Activated naive CD8-positive, alpha-beta T cell treated with anti-CD3 and anti-CD28 coated beads for 36 hours (primary cell): ENCODE results near the gene N4BP3. TPM values are rescaled to one million over a fixed set of nuclear protein-coding genes. Genes with fewer than 3 reads are reported as not detected.
A peak's percentile ranks its signal among the peaks of the same experiment; 100 is the strongest.

Source experiments
- DNase-seq: peaks from one replicate; pipeline ENCODE4 v3.0.0; 2021
- H3K27ac Mint-ChIP-seq: one replicate; pipeline ENCODE4 v1.8.0; 2022; ENCODE audit warnings: mild to moderate bottlenecking, moderate library complexity, mixed read lengths
- H3K27me3 Mint-ChIP-seq: one replicate; pipeline ENCODE4 v1.8.0; 2022; ENCODE audit warnings: mild to moderate bottlenecking, mixed read lengths
- H3K36me3 Mint-ChIP-seq: one replicate; pipeline ENCODE4 v1.8.0; 2021; ENCODE audit warnings: mild to moderate bottlenecking, mixed read lengths
- H3K4me1 Mint-ChIP-seq: one replicate; pipeline ENCODE4 v1.8.0; 2021; ENCODE audit warnings: mixed read lengths
- H3K4me3 Mint-ChIP-seq: one replicate; pipeline ENCODE4 v1.8.0; 2022; ENCODE audit warnings: mild to moderate bottlenecking, moderate library complexity, mixed read lengths
- H3K9me3 Mint-ChIP-seq: one replicate; pipeline ENCODE4 v1.8.0; 2022; ENCODE audit warnings: mixed read lengths
- total RNA-seq, 2 experiments: library from RNA; stranded (reverse); gene quantifications; one replicate each; pipeline ENCODE4 v1.2.3, GENCODE V29; 2021

Gene N4BP3
- total RNA-seq, 2 experiments from 2014 or later: 12.3 to 12.9 TPM

DNA sequence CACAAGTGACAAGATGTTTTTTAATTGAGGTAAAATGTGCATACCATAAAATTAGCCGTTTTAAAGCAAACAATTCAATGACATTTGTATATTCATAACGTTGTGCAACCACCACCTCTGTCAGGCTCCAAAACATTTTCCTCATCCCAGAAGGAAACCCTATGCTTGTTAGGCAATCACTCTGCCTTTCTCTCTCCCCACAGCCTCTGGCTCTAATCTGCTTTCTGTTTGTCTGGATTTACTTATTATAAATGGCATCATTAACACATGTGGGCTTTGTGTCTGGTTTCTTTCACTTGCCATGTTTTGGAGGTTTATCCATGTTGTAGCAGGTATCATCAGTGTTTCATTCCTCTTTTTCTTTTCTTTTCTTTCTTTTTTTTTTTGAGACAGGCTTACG lies 1.4 kb upstream of the N4BP3 start:
- Mint-ChIP-seq H3K9me3 (no peaks in the 10 kb centered on the region), H3K4me3 (no peak overlapping the region)

DNA sequence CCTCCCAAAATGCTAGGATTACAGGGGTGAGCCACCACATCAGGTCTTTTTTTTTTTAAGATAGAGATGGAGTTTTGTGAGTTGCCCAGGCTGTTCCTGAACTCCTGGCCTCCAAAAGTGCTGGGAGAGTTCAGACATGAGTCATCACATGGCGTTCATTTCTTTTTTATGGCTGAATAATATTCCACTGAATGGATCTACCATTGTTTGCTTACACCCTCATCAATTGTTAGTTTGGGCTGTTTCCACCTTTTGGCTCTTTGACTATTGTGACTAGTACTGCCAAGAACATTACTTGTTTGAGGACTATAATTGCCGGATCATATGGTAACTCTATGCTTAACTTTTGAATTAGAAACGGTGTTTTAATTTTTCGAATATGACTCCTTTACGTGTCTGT lies 787 bp upstream of the N4BP3 start:
- Mint-ChIP-seq H3K4me1 (peaks cover 27% of the 10 kb centered on the region), H3K4me3 (peak overlapping the region; percentile 81), H3K27me3 (no peaks in the 10 kb centered on the region), H3K9me3 (no peaks in the 10 kb centered on the region), H3K36me3 (peaks cover 13% of the 10 kb centered on the region), H3K27ac (peak overlapping the region; percentile 82)
- DNase-seq: no peak

More for the DNA sequence above, 1.4 kb upstream of the N4BP3 start:
- H3K36me3 Mint-ChIP-seq: peaks cover 13% of the 10 kb centered on the region
- H3K4me1 Mint-ChIP-seq: peaks cover 22% of the 10 kb centered on the region
- no peak for DNase-seq
- no peaks in the 10 kb centered on the region for H3K27me3 Mint-ChIP-seq
- no peak overlapping the region for H3K27ac Mint-ChIP-seq

DNA sequence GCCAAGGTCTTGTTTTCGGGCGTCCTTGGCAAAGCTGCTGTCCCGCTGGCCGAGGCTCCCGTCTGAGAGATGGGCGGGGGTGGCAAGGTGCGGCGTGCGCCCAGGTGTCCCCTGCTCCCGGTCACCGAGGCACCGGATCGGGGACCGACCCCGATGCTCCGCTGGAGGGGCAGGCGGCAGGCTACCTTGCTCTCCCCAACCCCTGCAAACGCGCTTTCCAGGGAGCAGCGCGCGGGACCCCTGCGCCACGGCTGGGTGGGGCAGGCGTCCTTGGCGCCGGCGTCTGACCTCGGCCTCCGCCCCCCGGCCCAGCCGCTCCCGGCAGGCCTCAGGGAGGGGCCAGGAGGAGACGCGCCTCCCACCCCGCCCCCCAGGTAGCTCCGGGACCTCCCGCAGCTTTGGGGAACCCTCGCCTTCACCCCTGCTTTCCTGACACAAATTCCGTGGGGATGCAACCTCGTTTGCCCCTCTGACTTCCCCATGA lies 551 bp downstream of the N4BP3 start:
- Mint-ChIP-seq H3K4me3 (peak overlapping the region; percentile 89), H3K4me1 (peaks cover 27% of the 10 kb centered on the region), H3K9me3 (no peaks in the 10 kb centered on the region), H3K27ac (peak overlapping the region; percentile 87), H3K36me3 (peaks cover 13% of the 10 kb centered on the region), H3K27me3 (no peaks in the 10 kb centered on the region)
- peak; percentile 53 for DNase-seq

DNA sequence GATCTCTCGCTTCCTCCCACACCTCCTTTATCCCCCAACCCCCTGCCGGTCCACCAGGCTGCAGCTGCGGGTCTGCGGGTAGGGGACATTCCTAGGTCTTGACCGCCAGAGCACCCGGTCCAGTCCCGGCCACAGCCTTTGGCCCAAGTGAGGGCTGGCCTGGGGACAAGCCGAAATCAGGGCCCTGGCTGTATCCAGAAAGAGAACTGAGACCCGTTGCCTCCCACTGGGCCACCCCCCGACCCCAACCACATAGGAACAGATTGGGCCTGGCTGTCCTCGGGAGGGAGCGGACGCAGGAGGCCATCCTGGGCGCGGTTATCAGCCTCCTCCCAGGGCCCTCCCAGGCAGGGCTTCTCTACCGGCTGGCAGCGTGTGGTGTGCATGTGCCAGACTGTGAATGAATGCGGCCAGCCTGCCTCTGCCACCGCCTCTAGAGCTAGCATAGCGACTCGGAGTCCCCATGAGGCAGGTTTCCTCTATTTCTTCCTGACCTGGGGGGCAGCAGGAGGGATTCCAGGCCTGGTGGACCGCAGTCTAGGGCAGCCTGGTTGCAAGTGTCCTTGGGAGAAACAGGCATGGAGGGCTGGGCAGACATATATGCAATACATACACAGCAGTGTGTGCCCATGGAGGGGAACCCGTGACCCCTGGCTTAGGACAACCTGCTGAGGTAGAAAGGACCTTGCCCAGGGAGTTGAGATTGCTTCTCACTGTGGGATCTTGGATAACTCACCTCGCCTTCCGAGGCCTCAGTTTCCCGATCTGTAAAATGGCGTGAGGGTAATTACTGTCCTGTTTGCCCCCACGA lies 1.2 kb downstream of the N4BP3 start:
- H3K4me3 Mint-ChIP-seq: peak overlapping the region; percentile 89
- peaks cover 13% of the 10 kb centered on the region for H3K36me3 Mint-ChIP-seq
- DNase-seq: peak; percentile 50
- no peaks in the 10 kb centered on the region for H3K27me3 Mint-ChIP-seq
- H3K27ac Mint-ChIP-seq: peak overlapping the region; percentile 87
- no peaks in the 10 kb centered on the region for H3K9me3 Mint-ChIP-seq
- peaks cover 27% of the 10 kb centered on the region for H3K4me1 Mint-ChIP-seq

DNA sequence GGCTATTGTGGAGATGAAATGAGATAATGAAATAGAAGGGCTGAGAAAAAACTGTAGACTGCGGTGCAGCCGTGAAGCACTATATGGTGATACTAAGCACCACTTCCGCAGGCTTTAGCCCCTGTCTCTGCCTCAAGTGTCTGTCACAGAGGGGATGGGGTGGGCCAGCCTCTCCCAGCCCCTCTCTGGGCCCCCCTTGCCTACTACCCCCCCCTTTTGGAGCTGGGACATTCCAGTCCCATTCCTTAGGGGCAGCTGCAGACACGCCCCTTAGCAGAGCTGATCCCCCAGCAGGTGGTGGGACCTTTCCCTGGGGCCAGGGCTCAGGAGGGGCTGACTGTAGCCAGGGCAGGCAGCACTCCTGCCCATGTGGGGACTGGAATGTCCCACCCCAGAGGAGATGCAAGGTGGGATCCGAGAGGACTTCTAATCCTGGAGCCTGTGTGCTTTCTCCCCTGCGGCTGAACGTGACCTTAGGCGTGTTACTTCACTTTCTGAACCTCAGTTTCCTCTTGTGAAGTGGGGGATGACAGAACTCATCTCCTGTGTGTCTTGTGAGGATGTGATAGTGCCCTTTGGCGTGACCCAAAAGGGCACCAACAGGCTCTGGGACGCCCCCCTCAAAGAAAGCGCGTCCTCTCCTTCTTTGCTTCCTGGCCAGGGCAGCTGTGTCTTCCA lies 1.9 kb downstream of the N4BP3 start:
- DNase-seq: peak; percentile 24
- Mint-ChIP-seq H3K27ac (peak overlapping the region; percentile 87), H3K4me3 (peak overlapping the region; percentile 89), H3K9me3 (no peaks in the 10 kb centered on the region), H3K27me3 (no peaks in the 10 kb centered on the region), H3K4me1 (peaks cover 27% of the 10 kb centered on the region), H3K36me3 (peaks cover 13% of the 10 kb centered on the region)

DNA sequence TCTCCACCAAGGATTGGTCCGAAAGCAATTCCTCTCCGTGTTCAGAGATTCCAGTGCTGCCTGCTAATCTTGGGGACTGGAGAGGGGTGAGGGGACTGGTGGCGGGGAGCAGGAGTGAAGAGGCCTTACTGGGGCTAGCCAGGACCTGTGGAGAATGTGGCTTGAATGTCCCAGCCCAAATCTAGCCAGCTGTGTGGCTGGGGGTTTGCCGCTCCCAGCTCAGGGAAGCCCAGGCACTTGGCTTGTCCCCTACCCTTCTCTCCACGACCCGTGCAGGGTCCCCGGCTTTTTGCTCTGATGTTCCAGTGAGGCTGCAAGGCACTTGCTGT lies 2.4 kb downstream of the N4BP3 start:
- H3K4me1 Mint-ChIP-seq: peaks cover 30% of the 10 kb centered on the region
- peak overlapping the region; percentile 89 for H3K4me3 Mint-ChIP-seq
- peak overlapping the region; percentile 87 for H3K27ac Mint-ChIP-seq
- H3K9me3 Mint-ChIP-seq: no peaks in the 10 kb centered on the region
- H3K27me3 Mint-ChIP-seq: no peaks in the 10 kb centered on the region
- no peak for DNase-seq
- H3K36me3 Mint-ChIP-seq: peaks cover 13% of the 10 kb centered on the region

DNA sequence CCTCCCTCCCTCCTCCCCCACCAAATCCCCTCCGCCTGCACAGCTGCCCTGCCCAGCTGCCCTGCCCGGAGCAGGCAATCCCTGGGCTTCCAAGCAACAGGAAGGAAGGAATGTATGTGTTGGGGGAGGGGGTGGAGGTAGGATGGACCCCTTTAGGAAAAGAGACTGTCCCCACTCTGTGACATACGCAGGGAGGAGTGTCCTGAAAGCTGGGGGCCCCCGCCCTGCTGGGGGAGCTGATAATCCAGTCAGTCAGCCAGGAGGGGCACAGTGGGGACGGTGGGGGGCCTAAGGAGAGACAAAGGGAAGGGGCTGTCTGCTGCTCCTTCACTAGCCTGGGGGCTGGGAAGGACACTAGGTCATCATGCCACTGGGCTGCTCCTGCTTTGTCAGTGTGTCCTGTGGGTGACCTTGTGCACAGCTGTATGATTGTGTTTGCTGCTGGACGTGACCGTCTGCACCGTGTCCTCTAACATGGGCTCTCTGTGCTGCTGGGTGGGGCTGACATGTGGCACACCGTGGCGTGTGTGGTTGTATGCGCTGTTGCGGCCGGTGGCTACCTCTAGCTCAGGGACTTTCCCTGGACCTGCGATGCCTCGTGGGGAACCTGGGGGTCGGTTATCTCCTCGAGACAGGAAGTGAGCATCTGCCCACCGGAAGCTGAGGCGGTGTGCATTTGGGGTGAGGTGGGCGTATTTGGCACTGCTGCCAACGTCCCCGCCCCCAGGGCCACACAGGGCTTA lies 3.0 kb downstream of the N4BP3 start:
- H3K4me3 Mint-ChIP-seq: peak overlapping the region; percentile 89
- peaks cover 15% of the 10 kb centered on the region for H3K36me3 Mint-ChIP-seq
- no peaks in the 10 kb centered on the region for H3K27me3 Mint-ChIP-seq
- DNase-seq: peak; percentile 81
- H3K27ac Mint-ChIP-seq: peak overlapping the region; percentile 87
- H3K9me3 Mint-ChIP-seq: no peaks in the 10 kb centered on the region
- H3K4me1 Mint-ChIP-seq: peaks cover 33% of the 10 kb centered on the region

DNA sequence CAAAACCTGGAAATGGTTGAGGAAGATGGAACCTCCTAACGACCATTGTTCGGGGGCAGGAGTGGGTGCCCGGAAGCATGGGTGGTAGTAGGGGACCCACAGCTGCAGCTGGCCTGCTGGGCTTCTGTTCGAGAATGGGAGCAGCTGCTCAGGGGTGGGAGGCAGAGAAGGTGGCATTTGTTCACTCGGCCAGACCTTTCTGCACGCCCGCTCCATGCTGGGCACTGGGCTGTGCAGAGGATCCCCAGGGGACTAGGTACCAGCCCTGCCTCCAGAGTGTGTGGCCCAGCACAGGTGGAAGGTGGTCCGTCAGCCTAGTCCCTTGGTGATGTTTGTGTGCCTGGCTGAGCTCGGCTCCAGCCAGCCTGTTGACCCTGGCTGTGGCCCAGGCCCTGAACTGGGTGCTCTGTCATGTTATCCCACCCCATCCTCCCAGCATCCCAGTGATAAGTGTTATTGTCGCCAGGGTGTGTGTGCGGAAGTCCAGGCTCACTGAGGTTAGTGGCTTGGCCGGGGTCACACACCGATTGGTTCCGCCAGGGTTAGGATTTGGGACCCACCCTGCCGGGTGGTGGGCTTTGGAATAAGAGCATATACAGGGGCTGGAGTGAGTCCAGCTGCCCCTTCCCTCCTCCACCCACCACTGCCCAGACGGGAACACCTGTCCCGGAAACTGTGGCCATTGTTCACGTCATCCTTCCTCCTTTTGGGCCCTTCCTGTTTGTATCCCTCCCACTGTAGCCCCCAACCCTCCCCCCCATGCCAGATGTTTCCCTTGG lies 4.8 kb downstream of the N4BP3 start:
- no peak for DNase-seq
- no peak overlapping the region for H3K4me3 Mint-ChIP-seq
- peaks cover 17% of the 10 kb centered on the region for H3K36me3 Mint-ChIP-seq
- H3K4me1 Mint-ChIP-seq: peaks cover 31% of the 10 kb centered on the region
- no peak overlapping the region for H3K27ac Mint-ChIP-seq
- no peaks in the 10 kb centered on the region for H3K9me3 Mint-ChIP-seq
- no peaks in the 10 kb centered on the region for H3K27me3 Mint-ChIP-seq

DNA sequence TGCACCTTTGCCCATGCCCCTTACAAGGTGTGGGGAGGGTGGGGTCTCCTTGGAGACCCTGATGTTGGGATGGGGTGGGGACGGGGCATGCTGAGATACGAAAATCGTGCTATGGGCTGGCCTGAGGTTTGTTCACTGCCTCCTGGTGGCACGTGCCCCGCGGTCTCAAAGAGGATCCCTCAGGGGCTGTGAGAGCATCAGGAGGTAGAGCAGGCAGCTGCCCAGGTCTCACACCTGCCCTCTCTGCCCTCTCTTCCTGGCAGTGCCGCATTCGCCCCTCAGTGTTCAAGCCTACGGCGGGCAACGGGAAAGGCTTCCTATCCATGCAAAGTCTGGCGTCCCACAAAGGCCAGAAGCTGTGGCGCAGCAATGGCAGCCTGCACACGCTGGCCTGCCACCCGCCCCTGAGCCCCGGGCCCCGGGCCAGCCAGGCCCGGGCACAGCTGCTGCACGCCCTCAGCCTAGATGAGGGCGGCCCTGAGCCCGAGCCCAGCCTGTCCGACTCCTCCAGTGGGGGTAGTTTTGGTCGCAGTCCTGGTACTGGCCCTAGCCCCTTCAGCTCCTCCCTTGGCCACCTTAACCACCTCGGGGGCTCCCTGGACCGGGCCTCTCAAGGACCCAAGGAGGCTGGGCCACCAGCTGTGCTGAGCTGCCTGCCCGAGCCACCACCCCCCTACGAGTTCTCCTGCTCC lies 6.7 kb downstream of the N4BP3 start:
- peak overlapping the region; percentile 60 for H3K27ac Mint-ChIP-seq
- H3K36me3 Mint-ChIP-seq: peaks cover 12% of the 10 kb centered on the region
- no peak for DNase-seq
- no peaks in the 10 kb centered on the region for H3K9me3 Mint-ChIP-seq
- H3K4me3 Mint-ChIP-seq: no peak overlapping the region
- peaks cover 37% of the 10 kb centered on the region for H3K4me1 Mint-ChIP-seq
- no peaks in the 10 kb centered on the region for H3K27me3 Mint-ChIP-seq

DNA sequence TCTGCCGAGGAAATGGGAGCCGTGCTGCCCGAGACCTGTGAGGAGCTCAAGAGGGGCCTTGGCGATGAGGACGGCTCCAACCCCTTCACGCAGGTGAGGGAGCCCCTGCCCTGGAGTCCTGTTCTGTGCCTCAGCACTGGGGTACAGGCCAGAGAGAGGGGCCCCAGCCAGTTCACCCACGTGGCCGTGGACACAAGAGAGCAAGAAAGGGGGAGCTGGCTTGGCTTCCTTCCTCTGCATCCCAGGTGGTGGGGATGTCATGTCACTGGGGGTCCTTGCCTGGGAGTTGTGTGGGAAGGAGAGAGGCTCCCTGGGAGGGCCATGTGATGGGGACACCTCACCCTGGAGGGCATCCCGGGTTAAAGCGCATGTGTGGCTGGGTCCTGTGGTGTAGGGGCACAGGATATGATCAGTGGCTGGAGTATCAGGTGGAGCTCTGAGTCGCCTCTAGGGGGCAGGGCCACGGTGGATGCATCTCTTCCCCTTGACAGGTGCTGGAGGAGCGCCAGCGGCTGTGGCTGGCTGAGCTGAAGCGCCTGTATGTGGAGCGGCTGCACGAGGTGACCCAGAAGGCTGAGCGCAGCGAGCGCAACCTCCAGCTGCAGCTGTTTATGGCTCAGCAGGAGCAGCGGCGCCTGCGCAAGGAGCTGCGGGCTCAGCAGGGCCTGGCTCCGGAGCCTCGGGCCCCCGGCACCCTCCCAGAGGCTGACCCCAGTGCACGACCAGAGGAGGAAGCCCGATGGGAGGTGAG lies 7.5 kb downstream of the N4BP3 start:
- DNase-seq: peak; percentile 89
- Mint-ChIP-seq H3K27ac (peak overlapping the region; percentile 60), H3K36me3 (peaks cover 9% of the 10 kb centered on the region), H3K4me1 (peaks cover 37% of the 10 kb centered on the region), H3K4me3 (peak overlapping the region; percentile 42), H3K27me3 (no peaks in the 10 kb centered on the region), H3K9me3 (no peaks in the 10 kb centered on the region)

DNA sequence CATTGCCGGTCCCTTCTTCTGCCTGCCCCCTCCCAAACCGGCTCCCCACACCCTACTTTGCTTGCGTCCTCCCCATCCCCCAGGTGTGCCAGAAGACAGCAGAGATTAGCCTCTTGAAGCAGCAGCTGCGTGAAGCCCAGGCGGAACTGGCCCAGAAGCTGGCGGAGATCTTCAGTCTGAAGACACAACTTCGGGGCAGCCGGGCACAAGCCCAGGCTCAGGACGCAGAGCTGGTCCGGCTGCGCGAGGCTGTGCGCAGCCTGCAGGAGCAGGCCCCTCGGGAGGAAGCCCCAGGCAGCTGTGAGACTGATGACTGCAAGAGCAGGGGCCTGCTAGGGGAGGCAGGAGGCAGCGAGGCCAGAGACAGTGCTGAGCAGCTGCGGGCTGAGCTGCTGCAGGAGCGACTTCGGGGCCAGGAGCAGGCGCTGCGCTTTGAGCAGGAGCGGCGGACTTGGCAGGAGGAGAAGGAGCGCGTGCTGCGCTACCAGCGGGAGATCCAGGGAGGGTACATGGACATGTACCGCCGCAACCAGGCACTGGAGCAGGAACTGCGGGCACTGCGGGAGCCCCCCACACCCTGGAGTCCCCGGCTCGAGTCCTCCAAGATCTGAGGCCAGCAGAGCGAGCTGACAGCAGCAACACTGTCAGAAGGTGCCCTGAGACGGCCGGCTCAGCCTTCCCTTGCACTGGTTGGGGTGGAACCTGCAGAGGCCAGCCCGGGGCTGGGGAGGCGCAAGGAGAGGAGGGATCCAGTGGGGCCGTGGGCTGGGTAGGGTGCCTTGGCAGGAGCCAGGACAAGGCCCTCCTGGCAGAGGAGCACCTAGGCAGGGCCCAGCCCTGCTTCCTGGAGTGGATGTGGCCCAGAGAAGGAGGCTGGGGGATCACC lies 8.3 kb downstream of the N4BP3 start:
- Mint-ChIP-seq H3K9me3 (no peaks in the 10 kb centered on the region), H3K4me3 (peak overlapping the region; percentile 42), H3K4me1 (peaks cover 30% of the 10 kb centered on the region), H3K27me3 (no peaks in the 10 kb centered on the region), H3K27ac (peak overlapping the region; percentile 48), H3K36me3 (peaks cover 5% of the 10 kb centered on the region)
- no peak for DNase-seq

DNA sequence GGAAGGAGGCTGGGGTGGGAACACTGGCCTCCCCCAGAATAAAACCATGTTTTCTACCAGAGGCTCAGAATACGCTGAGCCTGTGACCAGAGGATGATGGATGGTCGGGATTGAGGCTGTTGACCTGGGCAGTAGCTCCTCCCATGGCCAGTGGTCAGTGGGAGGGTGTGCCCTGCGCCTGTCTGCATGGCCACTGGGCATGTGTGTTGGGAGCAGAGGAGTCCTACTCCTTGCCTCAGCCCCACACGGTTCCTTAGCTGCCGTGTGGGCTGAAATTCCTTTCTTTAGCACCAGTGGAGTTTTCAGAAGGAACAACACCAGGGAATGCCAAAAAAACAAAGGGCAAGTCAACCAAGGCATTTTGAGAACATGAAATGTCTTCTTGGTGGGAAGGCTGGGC lies 9.0 kb downstream of the N4BP3 start:
- Mint-ChIP-seq H3K4me1 (peaks cover 23% of the 10 kb centered on the region), H3K27ac (no peak overlapping the region), H3K4me3 (no peak overlapping the region), H3K36me3 (peaks cover 4% of the 10 kb centered on the region), H3K9me3 (no peaks in the 10 kb centered on the region), H3K27me3 (no peaks in the 10 kb centered on the region)
- DNase-seq: no peak
